Activated CD4-positive, alpha-beta memory T cell treated with anti-CD3 and anti-CD28 coated beads for 36 hours (primary cell): ENCODE measurements around the gene DGKI. TPM values are rescaled to one million over a fixed set of nuclear protein-coding genes. Genes with fewer than 3 reads are reported as not detected.
"Not testable (repeated sequence)": the region's sequence is repeated elsewhere in the genome, so short reads cannot be mapped to it uniquely, and the experiment has no call there.

Experiments used
- CTCF ChIA-PET: fragments of 350-600 bp; sonication (Branson Sonifier 250); formaldehyde crosslinking; loops from one replicate; lab custom pipeline; 2021; ENCODE audit warnings: antibody characterized with exemption, inconsistent platforms; lab: Charles Lee
- POLR2A ChIA-PET: fragments of 350-600 bp; sonication (Branson Sonifier 250); formaldehyde crosslinking; loops from one replicate; lab custom pipeline; 2021; ENCODE audit warnings: antibody characterized with exemption; lab: Charles Lee
- DNase-seq: peaks from one replicate; pipeline ENCODE4 v3.0.0-alpha.2; 2020
- H3K27ac Mint-ChIP-seq: one replicate; pipeline ENCODE4 v1.8.0; 2021; ENCODE audit warnings: mixed read lengths
- H3K27me3 Mint-ChIP-seq: one replicate; pipeline ENCODE4 v1.8.0; 2021; ENCODE audit warnings: mixed read lengths
- H3K36me3 Mint-ChIP-seq: one replicate; pipeline ENCODE4 v1.8.0; 2021; ENCODE audit warnings: mixed read lengths
- H3K4me1 Mint-ChIP-seq: one replicate; pipeline ENCODE4 v1.8.0; 2021; ENCODE audit warnings: low read depth, mixed read lengths
- H3K4me3 Mint-ChIP-seq: one replicate; pipeline ENCODE4 v1.8.0; 2021; ENCODE audit warnings: mild to moderate bottlenecking, mixed read lengths
- H3K9me3 Mint-ChIP-seq: one replicate; pipeline ENCODE4 v1.8.0; 2021; ENCODE audit warnings: mixed read lengths
- intact Hi-C: fragments of 100-400 bp; cut with micrococcal nuclease; formaldehyde crosslinking; loops from one replicate; pipeline ENCODE4 v1.15.1; 2023
- total RNA-seq, 2 experiments: library from RNA; stranded (reverse); gene quantifications; one replicate each; pipeline ENCODE4 v1.2.3, GENCODE V29; 2021

The DGKI gene
- total RNA-seq, 2 experiments from 2014 or later: 5.4 to 7.0 TPM

DNA sequence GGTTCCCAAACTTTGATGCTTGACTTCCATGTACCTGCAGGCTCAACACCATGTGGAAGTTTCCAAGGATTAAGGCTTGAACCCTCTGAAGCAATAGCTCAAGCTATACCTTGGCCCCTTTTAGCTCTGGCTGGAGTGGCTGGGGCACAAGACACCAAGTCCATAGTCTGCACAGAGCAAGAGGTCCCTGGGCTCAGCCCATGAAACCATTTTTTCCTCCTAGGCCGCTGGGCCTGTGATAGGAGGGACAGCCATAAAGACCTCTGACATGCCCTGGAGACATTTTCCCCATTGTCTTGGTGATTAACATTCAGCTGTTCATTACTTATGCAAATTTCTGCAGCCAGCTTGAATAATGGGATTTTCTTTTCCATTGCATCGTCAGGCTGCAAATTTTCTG lies 14.4 kb downstream of the DGKI start:
- peaks cover 7% of the 10 kb centered on the region for H3K27me3 Mint-ChIP-seq
- H3K4me1 Mint-ChIP-seq: no peaks in the 10 kb centered on the region
- no peak overlapping the region for H3K27ac Mint-ChIP-seq
- H3K9me3 Mint-ChIP-seq: peaks cover 25% of the 10 kb centered on the region
- intact Hi-C loops: no loop called here
- ChIA-PET POLR2A (no interaction called here), CTCF (no interaction called here)
- no peak for DNase-seq
- H3K36me3 Mint-ChIP-seq: no peaks in the 10 kb centered on the region
- no peak overlapping the region for H3K4me3 Mint-ChIP-seq

DNA sequence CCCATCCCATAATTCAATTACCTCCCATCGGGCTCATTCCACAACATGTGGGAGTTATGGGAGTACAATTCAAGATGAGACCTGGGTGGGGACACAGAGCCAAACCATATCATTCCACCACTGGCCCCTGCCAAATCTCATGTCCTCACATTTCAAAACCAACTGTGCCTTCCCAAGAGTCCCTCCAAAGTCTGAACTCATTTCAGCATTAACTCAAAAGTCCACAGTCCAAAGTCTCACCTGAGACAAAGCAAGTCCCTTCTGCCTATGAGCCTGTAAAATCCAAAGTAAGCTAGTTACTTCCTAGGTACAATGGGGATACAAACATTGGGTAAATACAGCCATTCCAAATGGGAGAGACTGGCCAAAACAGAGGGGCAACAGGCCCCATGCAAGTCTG lies 15.2 kb downstream of the DGKI start:
- intact Hi-C loops, CTCF ChIA-PET, DNase-seq, H3K4me1 Mint-ChIP-seq, H3K4me3 Mint-ChIP-seq, POLR2A ChIA-PET, H3K27ac Mint-ChIP-seq, H3K36me3 Mint-ChIP-seq: not testable (repeated sequence)
- Mint-ChIP-seq H3K27me3 (peaks cover 10% of the 10 kb centered on the region), H3K9me3 (peaks cover 25% of the 10 kb centered on the region)

DNA sequence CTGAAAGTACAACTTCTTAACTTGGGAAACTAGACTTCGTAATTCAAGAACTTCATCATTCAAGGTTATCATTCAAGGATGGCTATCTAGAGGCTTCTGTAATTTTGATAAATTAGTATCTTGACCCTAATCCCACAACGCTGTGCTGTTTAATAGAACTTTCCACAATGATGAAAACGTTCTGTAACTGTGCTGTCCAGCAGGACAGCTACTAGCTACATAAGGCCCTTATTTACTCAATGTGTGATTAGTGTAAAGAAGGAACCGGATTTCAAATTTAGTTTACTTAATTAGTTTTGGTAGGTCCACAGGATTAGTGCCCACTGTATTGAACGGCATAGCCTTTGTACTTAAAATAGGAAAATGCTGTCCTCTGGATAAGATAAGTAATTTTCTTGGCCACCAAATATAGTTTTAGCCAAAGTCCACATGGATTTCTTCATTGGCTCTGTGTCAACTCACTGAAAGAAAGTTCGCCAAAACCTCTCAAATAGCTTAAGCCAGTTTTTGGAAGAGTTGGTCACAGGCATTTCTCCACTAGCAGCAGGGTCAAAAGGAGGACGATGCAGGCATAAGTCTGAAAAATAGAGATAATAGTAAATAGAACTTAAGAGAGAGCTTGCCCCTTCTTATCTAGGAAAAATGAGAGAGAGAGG lies 17.3 kb downstream of the DGKI start:
- Mint-ChIP-seq H3K27ac (no peak overlapping the region), H3K9me3 (peaks cover 25% of the 10 kb centered on the region), H3K27me3 (peaks cover 7% of the 10 kb centered on the region), H3K4me1 (no peaks in the 10 kb centered on the region), H3K4me3 (no peak overlapping the region), H3K36me3 (no peaks in the 10 kb centered on the region)
- CTCF ChIA-PET: interaction anchor here (0.9 kb wide), 1 partner anchor 173 kb away, joined by 3 read pairs; no protein-coding TSS in a partner anchor
- no peak for DNase-seq
- intact Hi-C loops: no loop called here
- POLR2A ChIA-PET: no interaction called here

DNA sequence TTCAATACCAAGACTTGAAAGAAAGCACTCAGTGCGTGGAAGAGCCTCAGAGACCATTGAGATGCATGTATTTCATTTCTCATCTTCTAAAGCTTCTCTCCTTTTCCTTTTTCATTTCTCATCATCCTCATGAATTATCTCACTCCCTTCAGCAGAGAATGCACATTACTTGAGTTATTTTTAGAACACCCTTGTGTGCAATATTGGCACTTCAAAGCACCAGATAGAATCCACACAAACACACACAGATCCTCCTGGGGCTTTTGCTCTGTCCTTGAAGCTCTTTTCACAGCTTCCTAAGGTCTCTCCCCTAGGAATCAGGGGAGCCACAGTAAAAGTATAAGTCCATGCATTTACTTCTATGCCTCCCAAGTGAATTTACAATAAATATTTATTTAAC lies 18.3 kb downstream of the DGKI start:
- CTCF ChIA-PET: no interaction called here

DNA sequence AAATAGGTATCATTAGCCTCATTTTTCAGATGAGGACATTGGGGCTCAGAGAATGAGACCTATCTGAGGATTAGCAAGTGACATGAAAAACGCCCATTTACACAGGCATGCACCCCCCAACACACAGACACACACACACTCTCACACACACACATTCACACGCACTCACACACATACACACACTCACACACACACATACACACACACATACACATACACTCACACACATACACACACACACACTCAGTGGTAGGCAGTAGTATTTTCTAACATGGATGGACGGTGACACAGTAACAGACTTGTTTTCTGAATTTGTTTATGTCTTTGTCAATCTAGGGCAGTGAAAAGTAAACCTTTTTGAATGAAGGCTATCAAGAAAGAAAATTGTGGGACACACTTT lies 21.3 kb downstream of the DGKI start:
- H3K27ac Mint-ChIP-seq: no peak overlapping the region
- H3K9me3 Mint-ChIP-seq: no peaks in the 10 kb centered on the region
- ChIA-PET CTCF (no interaction called here), POLR2A (no interaction called here)
- H3K4me3 Mint-ChIP-seq: no peak overlapping the region
- DNase-seq: no peak
- intact Hi-C loops: no loop called here
- H3K4me1 Mint-ChIP-seq: no peaks in the 10 kb centered on the region
- peaks cover 7% of the 10 kb centered on the region for H3K27me3 Mint-ChIP-seq
- H3K36me3 Mint-ChIP-seq: no peaks in the 10 kb centered on the region

More for the DNA sequence above, 18.3 kb downstream of the DGKI start:
- Mint-ChIP-seq H3K36me3 (no peaks in the 10 kb centered on the region), H3K4me1 (no peaks in the 10 kb centered on the region), H3K4me3 (no peak overlapping the region), H3K27ac (no peak overlapping the region), H3K9me3 (peaks cover 22% of the 10 kb centered on the region), H3K27me3 (peaks cover 7% of the 10 kb centered on the region)
- POLR2A ChIA-PET: no interaction called here
- intact Hi-C loops: no loop called here
- no peak for DNase-seq

DNA sequence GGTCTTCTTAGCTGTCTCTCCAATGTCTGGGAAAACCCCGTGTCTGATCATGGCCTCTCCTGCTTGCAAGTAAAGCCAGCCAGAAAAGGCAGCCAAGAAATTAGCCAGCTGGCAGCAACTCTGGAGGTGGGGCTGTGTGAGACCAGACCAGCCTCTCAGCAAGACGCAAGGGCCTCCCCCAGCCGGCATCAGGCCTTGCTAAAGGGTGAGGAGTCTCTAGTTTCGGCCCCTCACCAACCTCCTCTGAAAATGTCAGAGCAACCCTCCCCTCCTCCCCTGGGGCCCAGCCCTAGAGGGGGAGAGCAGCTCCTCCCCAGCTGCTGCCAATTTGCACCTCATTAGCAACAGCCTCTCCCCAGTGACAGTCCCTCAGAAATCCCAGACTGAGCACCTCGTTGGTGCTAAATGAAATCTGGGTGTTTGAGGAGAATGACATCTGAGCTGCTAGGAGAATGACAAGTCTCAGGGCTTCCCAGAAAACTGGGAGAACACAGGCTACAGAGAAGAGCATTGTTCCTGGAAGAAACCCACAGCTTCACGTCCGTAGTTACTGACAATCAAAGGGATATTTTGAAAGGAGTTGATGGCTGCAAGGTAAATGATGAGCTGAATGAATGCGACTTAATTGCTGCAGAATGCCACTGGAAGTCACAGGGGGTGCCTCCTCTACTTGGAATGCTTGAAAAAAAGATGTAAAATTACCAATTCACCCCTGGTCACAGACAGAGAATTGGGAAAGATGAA lies 25.9 kb downstream of the DGKI start:
- H3K4me1 Mint-ChIP-seq: no peaks in the 10 kb centered on the region
- CTCF ChIA-PET: no interaction called here
- no peaks in the 10 kb centered on the region for H3K36me3 Mint-ChIP-seq
- no peak overlapping the region for H3K27ac Mint-ChIP-seq
- H3K4me3 Mint-ChIP-seq: no peak overlapping the region
- POLR2A ChIA-PET: no interaction called here
- peaks cover 17% of the 10 kb centered on the region for H3K27me3 Mint-ChIP-seq
- no peak for DNase-seq
- no peaks in the 10 kb centered on the region for H3K9me3 Mint-ChIP-seq
- intact Hi-C loops: no loop called here

DNA sequence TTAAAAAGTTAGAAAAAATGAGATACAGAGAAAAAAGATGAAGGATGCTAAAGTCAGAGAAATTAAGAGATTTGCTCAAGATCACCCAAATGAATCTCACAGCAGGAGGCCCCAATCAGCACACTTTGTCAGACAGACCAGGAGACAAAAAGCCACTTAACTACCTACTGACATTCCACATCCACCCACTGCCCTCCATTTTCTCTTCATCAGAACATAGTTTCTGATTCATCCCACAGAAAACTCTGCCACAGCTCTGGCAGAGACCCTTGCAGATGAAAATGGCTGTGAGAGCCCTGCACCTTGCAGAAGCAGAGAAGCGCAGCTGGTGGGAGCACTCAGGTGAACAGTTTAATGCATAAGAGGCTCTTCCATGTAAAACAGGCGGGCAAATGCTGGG lies 26.6 kb downstream of the DGKI start:
- DNase-seq: no peak
- Mint-ChIP-seq H3K27me3 (peaks cover 17% of the 10 kb centered on the region), H3K27ac (no peak overlapping the region), H3K4me1 (no peaks in the 10 kb centered on the region), H3K4me3 (no peak overlapping the region), H3K9me3 (no peaks in the 10 kb centered on the region), H3K36me3 (no peaks in the 10 kb centered on the region)
- intact Hi-C loops: no loop called here
- CTCF ChIA-PET: no interaction called here
- POLR2A ChIA-PET: no interaction called here

DNA sequence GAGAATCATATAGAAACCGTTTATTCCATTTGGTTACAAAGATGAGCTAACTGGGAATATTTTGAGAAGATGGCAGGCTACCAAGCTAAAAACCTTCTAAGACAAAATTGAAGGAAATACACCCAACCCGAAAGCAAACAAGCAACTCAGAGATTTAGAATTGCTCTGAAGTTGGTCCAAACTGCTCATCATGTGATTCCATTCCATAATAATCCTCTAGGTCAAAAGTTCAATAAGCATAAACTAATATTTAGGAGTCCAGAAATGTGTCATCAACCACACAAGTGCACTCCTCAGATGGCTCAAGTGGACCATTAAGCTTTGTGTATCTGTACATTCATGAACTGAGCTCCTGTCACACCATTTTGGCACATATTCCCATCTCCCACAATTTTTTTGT lies 28.7 kb downstream of the DGKI start:
- no peak overlapping the region for H3K4me3 Mint-ChIP-seq
- H3K4me1 Mint-ChIP-seq: no peaks in the 10 kb centered on the region
- H3K9me3 Mint-ChIP-seq: no peaks in the 10 kb centered on the region
- ChIA-PET CTCF (no interaction called here), POLR2A (no interaction called here)
- intact Hi-C loops: loop anchor here (5.0 kb wide), 1 partner anchor 79 kb away; no protein-coding TSS in a partner anchor
- H3K36me3 Mint-ChIP-seq: no peaks in the 10 kb centered on the region
- H3K27ac Mint-ChIP-seq: no peak overlapping the region
- DNase-seq: no peak
- peaks cover 17% of the 10 kb centered on the region for H3K27me3 Mint-ChIP-seq

DNA sequence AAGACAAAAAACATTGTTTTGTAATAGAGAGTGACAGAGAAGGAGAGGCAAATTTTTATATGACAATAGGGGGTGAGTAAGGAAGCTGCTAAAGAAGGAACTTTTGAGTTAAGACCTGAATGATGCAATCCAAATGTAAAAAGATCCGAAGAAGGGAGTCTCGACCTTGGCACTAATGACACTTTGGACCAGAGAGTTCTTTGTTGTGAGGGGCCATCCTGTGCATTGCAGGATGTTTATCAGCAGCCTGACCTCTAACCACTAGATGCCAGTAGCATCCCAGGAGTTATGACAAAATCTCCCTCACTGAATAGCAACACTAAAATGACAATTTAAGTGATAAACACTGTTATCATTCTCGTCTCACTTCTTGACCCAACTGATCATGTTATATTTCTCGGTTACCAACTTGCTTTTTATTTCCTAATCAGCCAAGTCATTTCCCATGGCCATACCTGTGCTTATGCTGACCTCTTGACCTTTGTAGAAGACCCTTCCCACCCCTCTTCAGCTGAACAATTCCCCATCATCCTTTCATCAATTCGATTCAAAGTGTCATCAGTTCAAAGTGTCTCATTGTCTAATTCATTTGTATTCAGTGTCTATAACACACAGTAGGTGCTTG lies 30.0 kb downstream of the DGKI start:
- Mint-ChIP-seq H3K36me3 (no peaks in the 10 kb centered on the region), H3K27ac (no peak overlapping the region), H3K4me1 (no peaks in the 10 kb centered on the region), H3K4me3 (no peak overlapping the region), H3K9me3 (no peaks in the 10 kb centered on the region), H3K27me3 (peaks cover 17% of the 10 kb centered on the region)
- POLR2A ChIA-PET: no interaction called here
- CTCF ChIA-PET: no interaction called here
- intact Hi-C loops: loop anchor here (5.0 kb wide), 1 partner anchor 80 kb away; no protein-coding TSS in a partner anchor
- DNase-seq: no peak

DNA sequence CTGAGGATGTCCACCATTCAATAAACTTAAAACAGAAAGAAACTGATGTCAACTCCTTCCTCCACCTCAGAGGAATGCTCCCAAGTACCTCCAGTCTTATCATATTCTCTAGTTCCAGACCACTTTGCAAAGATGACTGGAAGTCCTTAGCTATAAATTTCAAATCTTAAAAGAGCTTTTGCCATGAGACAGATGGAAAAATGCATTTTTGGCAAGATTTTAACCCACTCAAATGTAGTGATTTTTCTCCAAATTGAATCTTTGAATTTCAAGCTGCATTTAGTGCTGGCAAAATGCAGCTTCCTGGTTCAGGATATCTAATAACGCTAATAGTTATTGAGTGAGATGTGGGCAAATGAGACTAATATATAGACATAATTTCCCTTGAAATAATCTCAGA lies 33.2 kb downstream of the DGKI start:
- no peak for DNase-seq
- intact Hi-C loops: no loop called here
- H3K9me3 Mint-ChIP-seq: no peaks in the 10 kb centered on the region
- no peak overlapping the region for H3K4me3 Mint-ChIP-seq
- CTCF ChIA-PET: no interaction called here
- H3K36me3 Mint-ChIP-seq: no peaks in the 10 kb centered on the region
- H3K27me3 Mint-ChIP-seq: peaks cover 9% of the 10 kb centered on the region
- no peak overlapping the region for H3K27ac Mint-ChIP-seq
- POLR2A ChIA-PET: no interaction called here
- no peaks in the 10 kb centered on the region for H3K4me1 Mint-ChIP-seq

DNA sequence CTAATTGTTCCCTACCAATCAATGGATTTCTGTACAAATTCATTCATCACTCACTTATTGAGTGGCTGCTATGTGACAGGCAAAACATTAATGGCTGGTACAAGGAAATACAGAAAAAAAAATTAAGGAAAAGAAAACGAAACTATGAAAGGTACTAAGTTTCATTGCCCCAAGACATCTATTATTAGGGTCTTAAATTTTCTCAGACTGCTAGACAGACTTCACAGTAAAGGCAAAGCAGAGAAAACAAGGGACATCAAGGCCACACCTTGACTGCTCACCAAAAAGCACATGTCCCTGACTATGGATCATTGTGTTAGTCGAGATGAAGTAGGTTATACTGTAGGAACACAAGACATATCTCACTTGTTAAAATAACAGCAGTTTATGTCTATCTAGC lies 36.5 kb downstream of the DGKI start:
- H3K27ac Mint-ChIP-seq: no peak overlapping the region
- CTCF ChIA-PET: no interaction called here

DNA sequence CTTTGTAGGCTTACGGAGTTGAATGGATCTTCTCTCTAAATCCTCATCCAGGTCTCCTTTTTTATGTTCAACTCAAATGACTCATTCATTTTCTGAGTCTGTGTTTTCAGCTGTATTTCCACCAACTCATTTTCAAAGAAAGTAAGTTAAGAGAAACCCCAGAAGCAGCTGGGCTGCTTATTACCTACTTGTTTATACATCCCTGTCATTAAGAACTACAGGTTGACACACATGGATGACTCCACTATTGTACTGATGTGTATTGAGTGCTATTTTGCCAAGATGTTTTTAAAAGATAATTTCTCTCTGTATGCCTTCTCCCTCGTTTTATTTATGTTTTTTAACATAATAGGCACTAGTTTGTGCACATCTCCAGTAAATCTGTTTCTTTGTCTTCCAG lies 41.9 kb downstream of the DGKI start:
- no peak overlapping the region for H3K4me3 Mint-ChIP-seq
- ChIA-PET POLR2A (no interaction called here), CTCF (no interaction called here)
- H3K9me3 Mint-ChIP-seq: no peaks in the 10 kb centered on the region
- intact Hi-C loops: no loop called here
- H3K36me3 Mint-ChIP-seq: no peaks in the 10 kb centered on the region
- DNase-seq: no peak
- H3K4me1 Mint-ChIP-seq: no peaks in the 10 kb centered on the region
- peaks cover 20% of the 10 kb centered on the region for H3K27me3 Mint-ChIP-seq
- no peak overlapping the region for H3K27ac Mint-ChIP-seq

More for the DNA sequence above, 36.5 kb downstream of the DGKI start:
- Mint-ChIP-seq H3K4me1 (no peaks in the 10 kb centered on the region), H3K36me3 (no peaks in the 10 kb centered on the region), H3K9me3 (no peaks in the 10 kb centered on the region), H3K27me3 (peaks cover 22% of the 10 kb centered on the region), H3K4me3 (no peak overlapping the region)
- DNase-seq: no peak
- intact Hi-C loops: no loop called here
- POLR2A ChIA-PET: no interaction called here
